H9 (cell line): ENCODE results near the gene BDP1. TPM values are rescaled to one million over a fixed set of nuclear protein-coding genes. Genes with fewer than 3 reads are reported as not detected.
"Not testable (repeated sequence)": the region's sequence is repeated elsewhere in the genome, so short reads cannot be mapped to it uniquely, and the experiment has no call there.

Experiments used
- DNase-seq: peaks from one replicate; pipeline ENCODE4 v3.0.0-alpha.2; 2017
- H2AFZ ChIP-seq: one replicate; pipeline ENCODE4 v1.6.1; 2013; ENCODE audit warnings: mild to moderate bottlenecking, low read length, control low read depth, moderate library complexity
- H2AK5ac ChIP-seq: 2 replicates; pipeline ENCODE4 v1.6.1; 2013; ENCODE audit warnings: low read length, control low read depth, mixed read lengths; ENCODE audit not compliant: insufficient read length
- H2BK120ac ChIP-seq: one replicate; pipeline ENCODE4 v1.6.1; 2013; ENCODE audit warnings: low read depth, mild to moderate bottlenecking, low read length, control low read depth, inconsistent platforms; ENCODE audit not compliant: poor library complexity, severe bottlenecking
- H2BK12ac ChIP-seq: 2 replicates; pipeline ENCODE4 v1.6.1; 2013; ENCODE audit warnings: low read length, control low read depth, mixed read lengths, low read depth; ENCODE audit not compliant: insufficient read length
- H2BK15ac ChIP-seq: 2 replicates; pipeline ENCODE4 v1.6.1; 2013; ENCODE audit warnings: low read depth, low read length, control low read depth
- H2BK20ac ChIP-seq: one replicate; pipeline ENCODE4 v1.6.1; 2013; ENCODE audit warnings: low read depth, mild to moderate bottlenecking, low read length, control low read depth, inconsistent platforms; ENCODE audit not compliant: poor library complexity, severe bottlenecking
- H2BK5ac ChIP-seq: 2 replicates; pipeline ENCODE4 v1.6.1; 2013; ENCODE audit warnings: low read length, control low read depth, mixed read lengths; ENCODE audit not compliant: insufficient read length
- H3K14ac ChIP-seq: 2 replicates; pipeline ENCODE4 v1.6.1; 2013; ENCODE audit warnings: low read length, control low read depth; ENCODE audit not compliant: insufficient read depth
- H3K18ac ChIP-seq: 2 replicates; pipeline ENCODE4 v1.6.1; 2013; ENCODE audit warnings: low read depth, mild to moderate bottlenecking, mixed read lengths, low read length, control low read depth; ENCODE audit not compliant: insufficient read length
- H3K23ac ChIP-seq: 2 replicates; pipeline ENCODE4 v1.6.1; 2013; ENCODE audit warnings: low read length, control low read depth, mixed read lengths, low read depth; ENCODE audit not compliant: insufficient read length
- H3K23me2 ChIP-seq: 2 replicates; pipeline ENCODE4 v1.6.1; 2013; ENCODE audit warnings: low read depth, mild to moderate bottlenecking, mixed read lengths, low read length, control low read depth; ENCODE audit not compliant: insufficient read length, poor library complexity, severe bottlenecking
- H3K27ac ChIP-seq: 2 replicates; pipeline ENCODE4 v1.5.1; 2013; ENCODE audit warnings: low read length, control low read depth, mixed read lengths, low read depth; ENCODE audit not compliant: insufficient read length
- H3K27me3 ChIP-seq: 2 replicates; pipeline ENCODE4 v1.6.1; 2013; ENCODE audit warnings: low read length, control low read depth, inconsistent platforms; ENCODE audit not compliant: insufficient read depth
- H3K4ac ChIP-seq: 2 replicates; pipeline ENCODE4 v1.6.1; 2013; ENCODE audit warnings: low read depth, mild to moderate bottlenecking, control low read depth, inconsistent platforms, low read length, moderate library complexity
- H3K4me1 ChIP-seq: 2 replicates; pipeline ENCODE4 v1.6.1; 2013; ENCODE audit warnings: low read length, control low read depth, inconsistent platforms; ENCODE audit not compliant: insufficient read depth
- H3K4me2 ChIP-seq: 2 replicates; pipeline ENCODE4 v1.6.1; 2013; ENCODE audit warnings: low read length, control low read depth, mixed read lengths; ENCODE audit not compliant: insufficient read length, insufficient read depth
- H3K56ac ChIP-seq: 2 replicates; pipeline ENCODE4 v1.6.1; 2013; ENCODE audit warnings: low read depth, mild to moderate bottlenecking, mixed read lengths, low read length, control low read depth; ENCODE audit not compliant: insufficient read length
- H3K79me1 ChIP-seq: 2 replicates; pipeline ENCODE4 v1.6.1; 2013; ENCODE audit warnings: low read depth, mild to moderate bottlenecking, moderate library complexity, low read length, control low read depth, inconsistent platforms; ENCODE audit not compliant: insufficient read depth, poor library complexity, severe bottlenecking
- H3K79me2 ChIP-seq: 2 replicates; pipeline ENCODE4 v1.6.1; 2013; ENCODE audit warnings: low read length, control low read depth, inconsistent platforms; ENCODE audit not compliant: insufficient read depth
- H3K9ac ChIP-seq: 2 replicates; pipeline ENCODE4 v1.6.1; 2013; ENCODE audit warnings: low read length, control low read depth, mixed read lengths; ENCODE audit not compliant: insufficient read length; ENCODE audit errors: extremely low read depth
- H3K9me3 ChIP-seq: one replicate; pipeline ENCODE4 v1.6.1; 2013; ENCODE audit warnings: low read depth, low read length, inconsistent platforms; ENCODE audit not compliant: control insufficient read depth
- H3T11ph ChIP-seq: one replicate; pipeline ENCODE4 v1.6.1; 2013; ENCODE audit warnings: mild to moderate bottlenecking, low read length, control low read depth, inconsistent platforms
- H4K20me1 ChIP-seq: one replicate; pipeline ENCODE4 v1.6.1; 2013; ENCODE audit not compliant: control insufficient read depth, insufficient read length, insufficient read depth
- H4K5ac ChIP-seq: 2 replicates; pipeline ENCODE4 v1.6.1; 2013; ENCODE audit warnings: low read depth, mild to moderate bottlenecking, mixed read lengths, low read length, control low read depth; ENCODE audit not compliant: insufficient read length
- H4K8ac ChIP-seq: replicated peaks from 2 replicates; pipeline ENCODE4 v1.6.1; 2013; ENCODE audit warnings: low read length, control low read depth, mixed read lengths, low read depth; ENCODE audit not compliant: insufficient read length
- H4K91ac ChIP-seq: 2 replicates; pipeline ENCODE4 v1.6.1; 2013; ENCODE audit warnings: low read depth, mild to moderate bottlenecking, moderate library complexity, mixed read lengths, low read length, control low read depth; ENCODE audit not compliant: insufficient read length
- H3K27ac Mint-ChIP-seq, 3 experiments: 2 replicates in 2 of 3; 3 replicates in 1 of 3; pipeline ENCODE4 v1.8.0; 2020 to 2021; ENCODE audit warnings: mixed read lengths in 3 of 3, mild to moderate bottlenecking in 1 of 3, moderate library complexity in 1 of 3
- H3K27me3 Mint-ChIP-seq: 2 replicates; pipeline ENCODE4 v1.8.0; 2021; ENCODE audit warnings: low read depth, mild to moderate bottlenecking, moderate library complexity, mixed read lengths
- H3K36me3 Mint-ChIP-seq, 3 experiments: 2 replicates in 2 of 3; 3 replicates in 1 of 3; pipeline ENCODE4 v1.8.0; 2020 to 2021; ENCODE audit warnings: low read depth in 3 of 3, mixed read lengths in 3 of 3; ENCODE audit not compliant: insufficient read depth in 1 of 3
- H3K4me1 Mint-ChIP-seq, 2 experiments: 2 replicates each; pipeline ENCODE4 v1.8.0; 2020; ENCODE audit warnings: mixed read lengths in 2 of 2
- H3K4me3 Mint-ChIP-seq, 2 experiments: 2 replicates in 1 of 2; 3 replicates in 1 of 2; pipeline ENCODE4 v1.8.0; 2020 to 2021; ENCODE audit warnings: mild to moderate bottlenecking in 2 of 2, mixed read lengths in 2 of 2, moderate library complexity in 1 of 2
- H3K9me3 Mint-ChIP-seq, 2 experiments: 2 replicates in 1 of 2; 3 replicates in 1 of 2; pipeline ENCODE4 v1.8.0; 2020; ENCODE audit warnings: mild to moderate bottlenecking in 2 of 2, mixed read lengths in 2 of 2, moderate library complexity in 1 of 2
- CTCF ChIP-seq: fragments of 200-600 bp; sonication (generic); conservative IDR thresholded peaks from 3 replicates; pipeline ENCODE4 v1.8.0; 2021; ENCODE audit warnings: antibody characterized with exemption, mild to moderate bottlenecking
- WGBS: extraction: QIAGEN DNeasy Blood & Tissue Kit; methylation state at CpG from one replicate; pipeline ENCODE4 v1.1.7; 2013; ENCODE audit warnings: missing lambda C conversion rate, low lambda C conversion rate, mixed read lengths; ENCODE audit not compliant: insufficient read length; ENCODE audit errors: extremely low coverage; 5-methylcytosine and 5-hydroxymethylcytosine counted together
- total RNA-seq: library from RNA; stranded (reverse); gene quantifications from 2 replicates; pipeline ENCODE4 v1.2.1, GENCODE V29; 2021

BDP1 gene
- total RNA-seq, 1 experiment from 2014 or later = 31.5 TPM

- no CpG with 5 or more reads among the region's 7 CpGs for WGBS
- no peaks in the 10 kb centered on the region for H3K79me1 ChIP-seq
These were observed 118.1 kb downstream of the BDP1 start for GRCh38 chr5:71573591-71573990.

GRCh38 chr5:71575588-71575987 lies 120.1 kb downstream of the BDP1 start:
- H3T11ph ChIP-seq, H4K5ac ChIP-seq, H2BK12ac ChIP-seq, H2BK15ac ChIP-seq, H2BK120ac ChIP-seq, H3K27ac Mint-ChIP-seq, H3K4me3 Mint-ChIP-seq, H2AFZ ChIP-seq, H3K79me1 ChIP-seq, H3K9me3 ChIP-seq, H3K23me2 ChIP-seq, H4K91ac ChIP-seq, H3K18ac ChIP-seq, H2BK20ac ChIP-seq, H3K56ac ChIP-seq, H3K23ac ChIP-seq, H3K27ac ChIP-seq, H3K14ac ChIP-seq, H3K4me2 ChIP-seq, H3K4ac ChIP-seq, H2AK5ac ChIP-seq, H3K4me1 ChIP-seq, H3K27me3 Mint-ChIP-seq, H4K8ac ChIP-seq, H4K20me1 ChIP-seq, H2BK5ac ChIP-seq, DNase-seq, H3K27me3 ChIP-seq, H3K9ac ChIP-seq, H3K79me2 ChIP-seq: not testable (repeated sequence)
- Mint-ChIP-seq H3K9me3 (peaks cover 22% of the 10 kb centered on the region in 2 experiments), H3K36me3 (peaks cover 15 to 27% (median 21%) of the 10 kb centered on the region in 3 experiments), H3K4me1 (peaks cover 11 to 12% of the 10 kb centered on the region in 2 experiments)
- no CpG with 5 or more reads among the region's 4 CpGs for WGBS

More at GRCh38 chr5:71573591-71573990, 118.1 kb downstream of the BDP1 start:
- Histone ChIP-seq H2BK120ac (no peak overlapping the region), H2BK20ac (no peak overlapping the region), H3K79me2 (no peaks in the 10 kb centered on the region), H4K91ac (no peak overlapping the region), H3K9ac (no peak overlapping the region), H3K56ac (no peak overlapping the region), H3T11ph (no peak overlapping the region), H2BK15ac (no peak overlapping the region), H3K27ac (no peak overlapping the region), H3K4me2 (no peak overlapping the region), H3K23me2 (no peaks in the 10 kb centered on the region), H3K14ac (no peak overlapping the region), H2BK12ac (no peak overlapping the region), H4K20me1 (no peaks in the 10 kb centered on the region), H4K8ac (no peak overlapping the region), H3K4ac (no peak overlapping the region), H4K5ac (no peak overlapping the region), H3K18ac (no peak overlapping the region), H3K27me3 (no peaks in the 10 kb centered on the region), H3K4me1 (no peaks in the 10 kb centered on the region; the same call in 1 of the 2 replicates), H2AFZ (no peak overlapping the region), H2BK5ac (no peak overlapping the region), H3K9me3 (peaks cover 10% of the 10 kb centered on the region), H3K23ac (no peak overlapping the region), H2AK5ac (no peak overlapping the region)
- Mint-ChIP-seq H3K36me3 (peaks cover 12 to 24% (median 18%) of the 10 kb centered on the region in 3 experiments), H3K4me3 (no peak overlapping the region), H3K9me3 (peaks cover 18 to 19% of the 10 kb centered on the region in 2 experiments), H3K27ac (no peak overlapping the region; a peak in 2 of 7 replicates), H3K4me1 (peaks cover 11 to 12% of the 10 kb centered on the region in 2 experiments), H3K27me3 (peaks cover 2% of the 10 kb centered on the region; the same call in 1 of the 2 replicates)
- TF ChIP-seq CTCF = no peak
- no peak for DNase-seq
